Testis (tissue), 3 donors: Measurements from ENCODE around the gene NAA20. TPM values are rescaled to one million over a fixed set of nuclear protein-coding genes. Genes with fewer than 3 reads are reported as not detected.

Experiments used
- DNase-seq: peaks from one replicate; pipeline ENCODE4 v3.0.0-alpha.2; 2019
- H3K27ac ChIP-seq, 2 donors: fragments of 200-600 bp; sonication (generic); one replicate each; pipeline ENCODE4 v1.5.1; 2019
- H3K27me3 ChIP-seq: fragments of 200-600 bp; sonication (generic); one replicate; pipeline ENCODE4 v1.5.1; 2019
- H3K36me3 ChIP-seq: fragments of 200-600 bp; sonication (generic); one replicate; pipeline ENCODE4 v1.5.1; 2017; ENCODE audit warnings: low read depth; ENCODE audit errors: missing control alignments
- H3K4me1 ChIP-seq: fragments of 200-600 bp; sonication (generic); one replicate; pipeline ENCODE4 v1.5.1; 2019
- H3K4me3 ChIP-seq, 2 donors: fragments of 200-600 bp; sonication (generic); one replicate each; pipeline ENCODE4 v1.5.1; 2017 to 2019
- H3K9me3 ChIP-seq: fragments of 200-600 bp; sonication (generic); one replicate; pipeline ENCODE4 v1.5.1; 2017
- POLR2A ChIP-seq: fragments of 450-650 bp; IDR thresholded peaks from one replicate; pipeline ENCODE4 v1.6.1; 2017; ENCODE audit warnings: antibody characterized with exemption, mild to moderate bottlenecking, moderate library complexity
- WGBS, 2 donors: methylation state at CpG; one replicate each; pipeline ENCODE4 v1.1.5; 2018; 5-methylcytosine and 5-hydroxymethylcytosine counted together
- intact Hi-C: fragments of 100-400 bp; cut with DNase I; formaldehyde crosslinking; loops from one replicate; pipeline ENCODE4 v1.15.1; 2023; ENCODE audit warnings: low total_unique reads
- polyA plus RNA-seq: library from polyadenylated mRNA; stranded (reverse); fragments of 350-450 nt; fragmentation: Illumina TruSeq; extraction: RNeasy Lipid Tissue Mini Kit (QIAGEN cat#74804); gene quantifications from one replicate; pipeline ENCODE4 v1.2.3, GENCODE V29; 2014; ENCODE audit warnings: low read depth, low replicate concordance; ENCODE audit not compliant: insufficient read depth
- total RNA-seq, 2 donors: library from RNA; depleted of rRNA; stranded (reverse); fragments of >200 nt; gene quantifications; one replicate each; pipeline ENCODE4 v1.2.3, GENCODE V29; 2016
- TF ChIP-seq, protein P1 (sequence below), 3 experiments: fragments of 450-650 bp in 2 of 3; fragments of 200-600 bp in 1 of 3; sonication (generic) in 1 of 3; IDR thresholded peaks; one replicate each; pipeline ENCODE4 v1.5.1; 2016 to 2019; ENCODE audit warnings: antibody characterized with exemption in 3 of 3, mild to moderate bottlenecking in 2 of 3, moderate library complexity in 1 of 3

NAA20 gene
- total and polyA plus RNA-seq, 3 donors from 2014 or later, result 41.3 to 176 (median 53.9) TPM

DNA sequence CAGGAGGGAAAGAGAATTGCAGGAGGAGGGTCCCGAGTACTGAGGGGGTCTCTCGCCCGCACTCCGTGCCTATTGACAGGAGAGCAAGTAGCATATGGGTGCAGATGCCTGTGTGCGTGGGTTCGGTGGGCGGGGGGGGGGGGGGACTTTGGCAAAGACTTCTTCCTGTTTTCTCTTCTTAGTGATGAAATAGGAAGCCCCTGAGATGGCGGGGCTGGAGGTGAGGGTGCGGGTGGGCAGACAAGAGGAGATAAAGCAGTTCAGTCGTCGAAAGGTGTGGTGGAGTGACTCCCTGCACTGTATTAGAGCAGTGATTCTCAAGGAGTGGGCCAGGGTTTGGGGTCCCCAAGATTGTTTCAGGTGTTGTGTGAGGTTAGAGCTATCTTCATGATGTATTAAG, 3.7 kb downstream of the NAA20 start:
- no peaks in the 10 kb centered on the region for H3K27me3 ChIP-seq
- no peaks in the 10 kb centered on the region for H3K36me3 ChIP-seq
- no peak for TF ChIP-seq POLR2A
- TF ChIP-seq, protein P1, sequence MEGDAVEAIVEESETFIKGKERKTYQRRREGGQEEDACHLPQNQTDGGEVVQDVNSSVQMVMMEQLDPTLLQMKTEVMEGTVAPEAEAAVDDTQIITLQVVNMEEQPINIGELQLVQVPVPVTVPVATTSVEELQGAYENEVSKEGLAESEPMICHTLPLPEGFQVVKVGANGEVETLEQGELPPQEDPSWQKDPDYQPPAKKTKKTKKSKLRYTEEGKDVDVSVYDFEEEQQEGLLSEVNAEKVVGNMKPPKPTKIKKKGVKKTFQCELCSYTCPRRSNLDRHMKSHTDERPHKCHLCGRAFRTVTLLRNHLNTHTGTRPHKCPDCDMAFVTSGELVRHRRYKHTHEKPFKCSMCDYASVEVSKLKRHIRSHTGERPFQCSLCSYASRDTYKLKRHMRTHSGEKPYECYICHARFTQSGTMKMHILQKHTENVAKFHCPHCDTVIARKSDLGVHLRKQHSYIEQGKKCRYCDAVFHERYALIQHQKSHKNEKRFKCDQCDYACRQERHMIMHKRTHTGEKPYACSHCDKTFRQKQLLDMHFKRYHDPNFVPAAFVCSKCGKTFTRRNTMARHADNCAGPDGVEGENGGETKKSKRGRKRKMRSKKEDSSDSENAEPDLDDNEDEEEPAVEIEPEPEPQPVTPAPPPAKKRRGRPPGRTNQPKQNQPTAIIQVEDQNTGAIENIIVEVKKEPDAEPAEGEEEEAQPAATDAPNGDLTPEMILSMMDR (IDR thresholded peaks at IDR 0.05), result no peak
- no peak overlapping the region for H3K4me3 ChIP-seq
- 84 to 89% methylated on average over 11 of the region's 11 CpGs for WGBS, 2 donors
- H3K27ac ChIP-seq, result no peak overlapping the region
- H3K4me1 ChIP-seq, result peaks cover 29% of the 10 kb centered on the region
- intact Hi-C loops, result no loop called here
- DNase-seq, result no peak
- no peaks in the 10 kb centered on the region for H3K9me3 ChIP-seq

DNA sequence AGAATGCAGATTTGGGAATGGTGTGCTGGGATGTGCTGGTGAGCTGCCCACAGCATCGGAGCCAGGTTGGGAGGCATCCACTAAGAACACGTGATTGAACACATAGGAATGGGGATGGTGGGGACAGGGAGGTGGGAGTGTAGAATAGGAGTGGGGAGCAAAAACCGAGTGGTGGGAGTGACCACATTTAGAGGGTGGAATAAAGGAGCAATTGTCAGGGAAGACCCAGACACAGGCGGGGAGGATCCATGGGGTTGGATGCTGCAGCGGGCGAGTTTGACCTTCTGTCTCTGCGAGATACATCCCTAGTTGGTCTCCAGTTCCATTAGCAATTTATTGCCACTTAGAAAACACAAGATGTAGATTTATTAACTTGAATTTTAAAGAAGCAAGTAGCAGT, 4.7 kb downstream of the NAA20 start:
- H3K36me3 ChIP-seq, result no peaks in the 10 kb centered on the region
- 59 to 77% methylated on average over 7 of the region's 7 CpGs for WGBS, 2 donors

DNA sequence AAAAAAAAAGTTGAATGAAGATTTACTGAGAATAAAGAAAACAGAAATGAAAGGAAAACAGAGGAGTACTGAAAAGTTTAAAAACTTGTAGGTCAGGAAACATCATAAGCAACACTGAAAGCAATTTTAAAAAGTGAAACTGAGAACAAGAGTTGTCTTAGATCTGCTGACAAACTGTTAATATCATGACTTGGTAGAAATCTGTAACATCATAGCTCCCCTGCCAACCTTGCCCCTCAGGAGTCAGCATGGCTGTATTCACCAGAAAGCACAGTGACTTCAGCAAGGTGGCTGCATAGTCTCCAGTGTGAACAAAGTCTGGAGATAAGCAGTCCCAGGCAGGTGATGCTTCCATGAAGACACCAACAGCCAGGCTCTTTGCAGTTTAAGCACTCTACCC, 5.3 kb downstream of the NAA20 start:
- DNase-seq, result no peak
- Histone ChIP-seq H3K36me3 (no peaks in the 10 kb centered on the region), H3K9me3 (no peaks in the 10 kb centered on the region), H3K27ac (no peak overlapping the region), H3K4me1 (peaks cover 29% of the 10 kb centered on the region), H3K27me3 (no peaks in the 10 kb centered on the region), H3K4me3 (no peak overlapping the region)
- no peak for TF ChIP-seq POLR2A
- TF ChIP-seq, protein P1 (IDR thresholded peaks at IDR 0.05), result no peak
- intact Hi-C loops, result no loop called here

More for the DNA sequence above, 4.7 kb downstream of the NAA20 start:
- Histone ChIP-seq H3K27me3 (no peaks in the 10 kb centered on the region), H3K27ac (no peak overlapping the region), H3K4me3 (no peak overlapping the region), H3K9me3 (no peaks in the 10 kb centered on the region), H3K4me1 (peaks cover 29% of the 10 kb centered on the region)
- TF ChIP-seq, protein P1 (IDR thresholded peaks at IDR 0.05), result no peak
- no peak for TF ChIP-seq POLR2A
- intact Hi-C loops, result no loop called here
- peak; percentile 74 for DNase-seq

DNA sequence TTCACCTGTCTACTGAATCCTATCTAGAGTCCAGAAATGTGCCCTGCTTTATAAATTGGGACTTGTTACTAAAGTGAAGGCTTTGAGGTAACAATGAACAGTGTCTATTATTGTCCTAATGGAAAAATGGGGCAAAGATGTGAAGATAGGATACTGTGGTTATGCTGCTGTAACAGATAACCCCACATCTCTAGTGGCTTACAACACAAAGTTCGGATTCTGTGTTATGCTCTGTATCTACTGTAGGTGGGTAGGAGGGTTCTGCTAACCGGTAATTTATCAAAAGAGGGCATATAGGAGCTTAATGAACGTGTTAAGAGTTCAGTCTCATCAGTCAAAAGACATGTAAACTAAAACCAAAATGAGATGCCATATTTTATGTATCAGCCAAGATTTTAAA, 6.2 kb downstream of the NAA20 start:
- intact Hi-C loops, result no loop called here
- 78 to 88% methylated on average over 3 of the region's 3 CpGs for whole genome bisulfite sequencing, 2 donors

DNA sequence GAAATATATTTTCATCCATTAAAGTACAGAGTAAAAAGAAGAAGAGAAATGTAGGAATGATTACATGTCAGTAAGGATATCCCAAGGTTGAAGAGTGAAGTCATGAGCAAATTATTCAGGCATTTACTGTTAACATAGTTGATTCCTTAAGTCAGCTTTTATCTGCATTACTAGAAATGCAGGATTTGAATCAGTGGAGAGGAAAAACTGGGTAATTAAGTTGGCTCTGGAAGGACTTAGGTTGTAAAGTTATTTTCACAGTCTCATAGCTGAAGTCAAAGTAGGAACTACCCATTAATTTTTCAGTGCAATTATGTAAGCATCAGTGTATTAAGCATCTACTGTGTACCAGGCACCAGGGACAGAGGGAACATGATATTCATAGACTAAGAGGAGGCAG, 7.8 kb downstream of the NAA20 start:
- no peak overlapping the region for H3K4me3 ChIP-seq
- DNase-seq, result no peak
- no peaks in the 10 kb centered on the region for H3K27me3 ChIP-seq
- H3K4me1 ChIP-seq, result peaks cover 16% of the 10 kb centered on the region
- intact Hi-C loops, result no loop called here
- TF ChIP-seq, protein P1 (IDR thresholded peaks at IDR 0.05), result no peak
- no peak for TF ChIP-seq POLR2A
- H3K36me3 ChIP-seq, result no peaks in the 10 kb centered on the region
- no peaks in the 10 kb centered on the region for H3K9me3 ChIP-seq
- no peak overlapping the region for H3K27ac ChIP-seq

More for the DNA sequence above, 6.2 kb downstream of the NAA20 start:
- no peak for DNase-seq
- Histone ChIP-seq H3K36me3 (no peaks in the 10 kb centered on the region), H3K9me3 (no peaks in the 10 kb centered on the region), H3K27ac (no peak overlapping the region), H3K27me3 (no peaks in the 10 kb centered on the region), H3K4me3 (no peak overlapping the region), H3K4me1 (peaks cover 24% of the 10 kb centered on the region)
- TF ChIP-seq POLR2A, result no peak
- TF ChIP-seq, protein P1 (IDR thresholded peaks at IDR 0.05), result no peak
